ENCODE data around the gene RAPGEF1.

RAPGEF1 gene

GRCh38 chr9:131739959-131740648 lies at the start of gene RAPGEF1 (continued):
- TF ChIP-seq ZNF26 (tag by site-specific recombination; IDR thresholded peaks at IDR 0.05) (no peak), ZNF560 (tag by site-specific recombination; IDR thresholded peaks at IDR 0.05; ENCODE audit: borderline replicate concordance) (0 out of 2 replicates have a peak, but pooled peaks have one; percentile 5), ZNF664 (tag by site-specific recombination; IDR thresholded peaks at IDR 0.05) (no peak), ZNF621 (tag by site-specific recombination; IDR thresholded peaks at IDR 0.05) (no peak), ZNF654 (tag by site-specific recombination; IDR thresholded peaks at IDR 0.05; ENCODE audit: low read depth) (no peak), ZNF350 (tag by site-specific recombination; IDR thresholded peaks at IDR 0.05) (no peak), ZFP69B (tag by site-specific recombination; IDR thresholded peaks at IDR 0.05) (peak; percentile 72; the same call in 1 of the 2 replicates), ZNF660 (tag by site-specific recombination; IDR thresholded peaks at IDR 0.05) (0 out of 2 replicates have a peak, but pooled peaks have one; percentile 18), ZSCAN30 (tag by site-specific recombination; IDR thresholded peaks at IDR 0.05) (0 out of 2 replicates have a peak, but pooled peaks have one; percentile 30), ZNF692 (tag by site-specific recombination; IDR thresholded peaks at IDR 0.05) (peak; percentile 57; the same call in 1 of the 2 replicates), ATF2 (tag by site-specific recombination; IDR thresholded peaks at IDR 0.05; ENCODE audit: low read depth) (no peak), ZNF776 (tag by site-specific recombination; IDR thresholded peaks at IDR 0.05; ENCODE audit: borderline replicate concordance) (no peak), ZNF19 (tag by site-specific recombination; IDR thresholded peaks at IDR 0.05; ENCODE audit: low read depth) (no peak)
- TF ChIP-seq, protein P1, sequence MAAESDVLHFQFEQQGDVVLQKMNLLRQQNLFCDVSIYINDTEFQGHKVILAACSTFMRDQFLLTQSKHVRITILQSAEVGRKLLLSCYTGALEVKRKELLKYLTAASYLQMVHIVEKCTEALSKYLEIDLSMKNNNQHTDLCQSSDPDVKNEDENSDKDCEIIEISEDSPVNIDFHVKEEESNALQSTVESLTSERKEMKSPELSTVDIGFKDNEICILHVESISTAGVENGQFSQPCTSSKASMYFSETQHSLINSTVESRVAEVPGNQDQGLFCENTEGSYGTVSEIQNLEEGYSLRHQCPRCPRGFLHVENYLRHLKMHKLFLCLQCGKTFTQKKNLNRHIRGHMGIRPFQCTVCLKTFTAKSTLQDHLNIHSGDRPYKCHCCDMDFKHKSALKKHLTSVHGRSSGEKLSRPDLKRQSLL (tag by site-specific recombination; IDR thresholded peaks at IDR 0.05) = no peak

DNA sequence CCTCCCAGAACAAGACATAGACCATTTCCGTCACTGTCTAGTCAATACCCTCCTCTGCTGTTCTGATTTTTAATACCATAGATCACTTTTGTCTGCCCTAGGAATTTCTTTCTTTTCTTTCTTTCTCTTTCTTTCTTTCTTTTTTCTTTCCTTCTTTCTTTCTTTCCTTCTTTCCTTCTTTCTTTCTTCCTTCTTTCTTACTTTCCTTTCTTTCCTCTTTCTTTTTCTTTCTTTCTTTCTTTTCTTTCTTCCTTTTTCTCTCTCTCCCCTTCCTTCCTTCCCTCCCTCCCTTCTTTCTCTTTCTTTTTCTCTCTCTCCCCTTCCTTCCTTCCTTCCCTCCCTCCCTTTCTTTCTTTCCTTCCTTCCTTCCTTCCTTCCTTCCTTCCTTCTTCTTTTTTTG lies 49.0 kb upstream of the RAPGEF1 start:
- Histone ChIP-seq H3K27ac (ENCODE audit: extremely low read depth, low read depth, low read length) (no peak overlapping the region), H3K36me3 (ENCODE audit: control insufficient read depth in 2 of 2, insufficient read depth in 1 of 2, low read length in 2 of 2) (no peaks in the 10 kb centered on the region), H3K9me3 (ENCODE audit: control insufficient read depth, insufficient read depth, low read depth, low read length) (no peaks in the 10 kb centered on the region), H3K4me3 (ENCODE audit: low read depth, low read length) (no peak overlapping the region), H3K4me1 (ENCODE audit: control insufficient read depth, insufficient read depth, low read length) (no peaks in the 10 kb centered on the region)
- POLR2A ChIA-PET = no interaction called here
- TF ChIP-seq ZNF366 (tag by site-specific recombination; conservative IDR thresholded peaks at IDR 0.05) (peak; percentile 87), PRDM1 (tag by site-specific recombination; IDR thresholded peaks at IDR 0.05) (0 out of 2 replicates have a peak, but pooled peaks have one; percentile 32), ZNF621 (tag by site-specific recombination; IDR thresholded peaks at IDR 0.05) (no peak)
- CTCF ChIA-PET = no interaction called here

- Histone ChIP-seq H3K4me1 (ENCODE audit: control insufficient read depth, insufficient read depth, low read length) (no peaks in the 10 kb centered on the region), H3K36me3 (ENCODE audit: control insufficient read depth in 2 of 2, insufficient read depth in 1 of 2, low read length in 2 of 2) (no peaks in the 10 kb centered on the region), H3K9me3 (ENCODE audit: control insufficient read depth, insufficient read depth, low read depth, low read length) (no peaks in the 10 kb centered on the region), H3K27ac (ENCODE audit: extremely low read depth, low read depth, low read length) (no peak overlapping the region), H3K4me3 (ENCODE audit: low read depth, low read length) (no peak overlapping the region)
- ChIA-PET CTCF (no interaction called here), POLR2A (no interaction called here)
- TF ChIP-seq ZNF654 (tag by site-specific recombination; IDR thresholded peaks at IDR 0.05; ENCODE audit: low read depth) (no peak), ZNF280C (tag by site-specific recombination; IDR thresholded peaks at IDR 0.05) (no peak)
Measured at GRCh38 chr9:131787838-131788237, 48.0 kb upstream of the RAPGEF1 start.
